Stimulated activated naive B cell treated with anti-CD40 and anti-IgM and Interleukin-4, amounts not matched to agents 10 μg/mL and 1 μg/mL and 100 μg/mL, for 72 hours (primary cell): Measurements from ENCODE around the gene FRAS1.

Experiments
- ATAC-seq, 2 donors: fragments of 150-1000 bp; cut with Tn5 transposase; replicated peaks; 2 replicates each; pipeline ENCODE4 v1.10.0; 2021; ENCODE audit warnings: moderate library complexity in 1 of 2
- DNase-seq: peaks from one replicate; pipeline ENCODE4 v3.0.0; 2021
- H3K27ac Mint-ChIP-seq: one replicate; pipeline ENCODE4 v1.8.0; 2022; ENCODE audit warnings: mild to moderate bottlenecking, mixed read lengths
- H3K27me3 Mint-ChIP-seq, 2 donors: one replicate each; pipeline ENCODE4 v1.8.0; 2022; ENCODE audit warnings: mixed read lengths in 2 of 2
- H3K36me3 Mint-ChIP-seq, 2 donors: one replicate each; pipeline ENCODE4 v1.8.0; 2022; ENCODE audit warnings: mixed read lengths in 2 of 2, mild to moderate bottlenecking in 1 of 2
- H3K4me1 Mint-ChIP-seq, 2 donors: one replicate each; pipeline ENCODE4 v1.8.0; 2022; ENCODE audit warnings: mixed read lengths in 2 of 2, mild to moderate bottlenecking in 1 of 2
- H3K4me3 Mint-ChIP-seq, 2 donors: one replicate each; pipeline ENCODE4 v1.8.0; 2022; ENCODE audit warnings: mild to moderate bottlenecking in 2 of 2, mixed read lengths in 2 of 2, moderate library complexity in 1 of 2
- H3K9me3 Mint-ChIP-seq, 2 donors: one replicate each; pipeline ENCODE4 v1.8.0; 2022; ENCODE audit warnings: mixed read lengths in 2 of 2, mild to moderate bottlenecking in 1 of 2

FRAS1 gene

GRCh38 chr4:78346222-78346621, 289.1 kb downstream of the FRAS1 start:
- no peak for DNase-seq
- H3K4me3 Mint-ChIP-seq: no peak overlapping the region
- H3K4me1 Mint-ChIP-seq: no peaks in the 10 kb centered on the region
- no peak overlapping the region for H3K27ac Mint-ChIP-seq
- no peaks in the 10 kb centered on the region for H3K9me3 Mint-ChIP-seq
- peaks cover 0 to 2% of the 10 kb centered on the region in 2 donors for H3K27me3 Mint-ChIP-seq
- no peak for ATAC-seq
- H3K36me3 Mint-ChIP-seq: no peaks in the 10 kb centered on the region

GRCh38 chr4:78347527-78347926, 290.4 kb downstream of the FRAS1 start:
- H3K27me3 Mint-ChIP-seq: no peaks in the 10 kb centered on the region
- H3K4me1 Mint-ChIP-seq: no peaks in the 10 kb centered on the region
- no peak overlapping the region for H3K4me3 Mint-ChIP-seq
- H3K9me3 Mint-ChIP-seq: no peaks in the 10 kb centered on the region
- ATAC-seq (no peak), DNase-seq (no peak)
- no peak overlapping the region for H3K27ac Mint-ChIP-seq
- no peaks in the 10 kb centered on the region for H3K36me3 Mint-ChIP-seq

- Mint-ChIP-seq H3K9me3 (no peaks in the 10 kb centered on the region), H3K27ac (no peak overlapping the region), H3K4me3 (no peak overlapping the region), H3K36me3 (no peaks in the 10 kb centered on the region), H3K27me3 (peaks cover under 1 to 13% of the 10 kb centered on the region in 2 donors), H3K4me1 (no peaks in the 10 kb centered on the region)
- DNase-seq (no peak), ATAC-seq (no peak)
Measured at GRCh38 chr4:78353921-78354320, 296.8 kb downstream of the FRAS1 start.

GRCh38 chr4:78354782-78355181, 297.7 kb downstream of the FRAS1 start:
- Mint-ChIP-seq H3K4me3 (no peak overlapping the region), H3K9me3 (no peaks in the 10 kb centered on the region), H3K4me1 (no peaks in the 10 kb centered on the region), H3K27ac (no peak overlapping the region), H3K27me3 (peaks cover 5 to 19% of the 10 kb centered on the region in 2 donors), H3K36me3 (no peaks in the 10 kb centered on the region)
- ATAC-seq: no peak
- DNase-seq: no peak

- no peak overlapping the region for H3K4me3 Mint-ChIP-seq
- H3K27ac Mint-ChIP-seq: no peak overlapping the region
- H3K27me3 Mint-ChIP-seq: peaks cover 5 to 24% of the 10 kb centered on the region in 2 donors
- H3K4me1 Mint-ChIP-seq: no peaks in the 10 kb centered on the region
- ATAC-seq: no peak
- no peaks in the 10 kb centered on the region for H3K9me3 Mint-ChIP-seq
- no peaks in the 10 kb centered on the region for H3K36me3 Mint-ChIP-seq
- no peak for DNase-seq
Measured at GRCh38 chr4:78355306-78355705, 298.2 kb downstream of the FRAS1 start.

- H3K27ac Mint-ChIP-seq: no peak overlapping the region
- ATAC-seq (no peak), DNase-seq (no peak)
- no peak overlapping the region for H3K4me3 Mint-ChIP-seq
- H3K27me3 Mint-ChIP-seq: peaks cover 5 to 27% of the 10 kb centered on the region in 2 donors
- no peaks in the 10 kb centered on the region for H3K36me3 Mint-ChIP-seq
- H3K9me3 Mint-ChIP-seq: no peaks in the 10 kb centered on the region
- no peaks in the 10 kb centered on the region for H3K4me1 Mint-ChIP-seq
Measured at GRCh38 chr4:78356251-78356786, 299.2 kb downstream of the FRAS1 start.

- H3K27me3 Mint-ChIP-seq: peaks cover 5 to 27% of the 10 kb centered on the region in 2 donors
- no peaks in the 10 kb centered on the region for H3K36me3 Mint-ChIP-seq
- DNase-seq (no peak), ATAC-seq (no peak)
- no peak overlapping the region for H3K27ac Mint-ChIP-seq
- H3K4me1 Mint-ChIP-seq: no peaks in the 10 kb centered on the region
- no peak overlapping the region for H3K4me3 Mint-ChIP-seq
- no peaks in the 10 kb centered on the region for H3K9me3 Mint-ChIP-seq
Measured at GRCh38 chr4:78357122-78357521, 300.0 kb downstream of the FRAS1 start.

- no peak for DNase-seq
- no peak for ATAC-seq
- no peaks in the 10 kb centered on the region for H3K36me3 Mint-ChIP-seq
- H3K27ac Mint-ChIP-seq: no peak overlapping the region
- no peaks in the 10 kb centered on the region for H3K9me3 Mint-ChIP-seq
- peaks cover 16 to 27% of the 10 kb centered on the region in 2 donors for H3K27me3 Mint-ChIP-seq
- H3K4me3 Mint-ChIP-seq: no peak overlapping the region
- H3K4me1 Mint-ChIP-seq: no peaks in the 10 kb centered on the region
Measured at GRCh38 chr4:78360466-78360865, 303.3 kb downstream of the FRAS1 start.

- H3K27ac Mint-ChIP-seq: no peak overlapping the region
- peaks cover 16 to 24% of the 10 kb centered on the region in 2 donors for H3K27me3 Mint-ChIP-seq
- no peaks in the 10 kb centered on the region for H3K36me3 Mint-ChIP-seq
- no peak for DNase-seq
- no peaks in the 10 kb centered on the region for H3K4me1 Mint-ChIP-seq
- ATAC-seq: no peak
- no peaks in the 10 kb centered on the region for H3K9me3 Mint-ChIP-seq
- H3K4me3 Mint-ChIP-seq: no peak overlapping the region
Measured at GRCh38 chr4:78361621-78362120, 304.5 kb downstream of the FRAS1 start.

- ATAC-seq (no peak), DNase-seq (no peak)
- Mint-ChIP-seq H3K9me3 (no peaks in the 10 kb centered on the region), H3K4me3 (no peak overlapping the region), H3K4me1 (no peaks in the 10 kb centered on the region), H3K27ac (no peak overlapping the region), H3K36me3 (no peaks in the 10 kb centered on the region), H3K27me3 (peaks cover 16 to 20% of the 10 kb centered on the region in 2 donors)
Measured at GRCh38 chr4:78362310-78362709, 305.2 kb downstream of the FRAS1 start.

GRCh38 chr4:78363031-78363570, 306.0 kb downstream of the FRAS1 start:
- Mint-ChIP-seq H3K9me3 (no peaks in the 10 kb centered on the region), H3K4me1 (no peaks in the 10 kb centered on the region), H3K4me3 (no peak overlapping the region), H3K27me3 (peaks cover 16 to 18% of the 10 kb centered on the region in 2 donors), H3K36me3 (no peaks in the 10 kb centered on the region), H3K27ac (no peak overlapping the region)
- no peak for ATAC-seq
- no peak for DNase-seq

GRCh38 chr4:78369679-78370078, 312.6 kb downstream of the FRAS1 start:
- Mint-ChIP-seq H3K36me3 (no peaks in the 10 kb centered on the region), H3K4me1 (no peaks in the 10 kb centered on the region)

GRCh38 chr4:78370631-78371372, 313.7 kb downstream of the FRAS1 start:
- H3K27ac Mint-ChIP-seq: no peak overlapping the region
- H3K4me1 Mint-ChIP-seq: no peaks in the 10 kb centered on the region
- H3K9me3 Mint-ChIP-seq: no peaks in the 10 kb centered on the region
- DNase-seq (no peak), ATAC-seq (no peak)
- H3K27me3 Mint-ChIP-seq: peaks cover 0 to 8% of the 10 kb centered on the region in 2 donors
- no peaks in the 10 kb centered on the region for H3K36me3 Mint-ChIP-seq
- no peak overlapping the region for H3K4me3 Mint-ChIP-seq

More at GRCh38 chr4:78369679-78370078, 312.6 kb downstream of the FRAS1 start:
- Mint-ChIP-seq H3K9me3 (no peaks in the 10 kb centered on the region), H3K27me3 (peaks cover 0 to 8% of the 10 kb centered on the region in 2 donors), H3K4me3 (no peak overlapping the region), H3K27ac (no peak overlapping the region)
- no peak for DNase-seq
- no peak for ATAC-seq

GRCh38 chr4:78372355-78372988, 315.3 kb downstream of the FRAS1 start:
- Mint-ChIP-seq H3K27ac (no peak overlapping the region), H3K4me1 (no peaks in the 10 kb centered on the region), H3K36me3 (no peaks in the 10 kb centered on the region), H3K4me3 (no peak overlapping the region), H3K9me3 (no peaks in the 10 kb centered on the region), H3K27me3 (peaks cover 0 to 3% of the 10 kb centered on the region in 2 donors)
- ATAC-seq (no peak), DNase-seq (no peak)
